Hepatocyte (in vitro differentiated cells): Measurements from ENCODE around the gene KIAA0513.

Experiments
- CTCF ChIP-seq: fragments of 200-600 bp; sonication (generic); IDR thresholded peaks from 2 replicates; pipeline ENCODE4 v1.5.1; 2016; ENCODE audit warnings: antibody characterized with exemption, mild to moderate bottlenecking; ENCODE audit not compliant: poor library complexity
- EZH2 ChIP-seq: fragments of 200-600 bp; sonication (generic); IDR thresholded peaks from 2 replicates; pipeline ENCODE4 v1.6.1; 2016; ENCODE audit warnings: antibody characterized with exemption, mild to moderate bottlenecking, borderline replicate concordance

- TF ChIP-seq CTCF (no peak), EZH2 (no peak)
Measured at GRCh38 chr16:85046472-85046916, 18.9 kb downstream of the KIAA0513 start.
